ENCODE measurements around the gene MYPN. TPM values are rescaled to one million over a fixed set of nuclear protein-coding genes. Genes with fewer than 3 reads are reported as not detected.

Gene MYPN
- total RNA-seq, 1 experiment from 2014 or later, result 0.37 TPM

DNA sequence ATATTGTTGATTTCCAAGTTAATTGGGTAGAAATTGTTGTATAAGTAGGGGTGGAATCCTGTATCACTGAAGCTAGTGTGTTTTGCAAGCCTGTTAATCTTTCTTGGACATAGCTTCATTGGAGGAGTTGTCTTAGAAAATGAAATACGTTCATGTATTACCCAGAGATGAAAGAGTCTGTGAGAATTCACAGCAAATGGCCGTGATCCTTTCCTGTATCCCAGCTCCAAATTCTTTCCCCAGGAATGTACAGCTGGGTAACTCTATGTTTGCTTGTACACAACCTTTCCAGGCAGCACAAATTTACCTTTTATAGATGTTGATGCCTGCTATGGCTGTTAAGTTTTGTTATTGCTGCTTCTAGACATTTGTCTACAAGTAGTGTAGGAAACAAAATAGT is 18.7 kb downstream of the MYPN start:
- POLR2A ChIA-PET, result no interaction called here
- H3K4me3 Mint-ChIP-seq (ENCODE audit: unreplicated experiment), result no peak overlapping the region
- H3K36me3 Mint-ChIP-seq (ENCODE audit: insufficient read depth, unreplicated experiment), result no peaks in the 10 kb centered on the region
- no peaks in the 10 kb centered on the region for H3K4me1 Mint-ChIP-seq (ENCODE audit: insufficient read depth, unreplicated experiment)
- CTCF ChIA-PET, result interaction anchor here (0.5 kb wide), 1 partner anchor 13 kb away, joined by 3 read pairs; no protein-coding TSS in a partner anchor
- H3K27me3 Mint-ChIP-seq (ENCODE audit: insufficient read depth, unreplicated experiment), result no peaks in the 10 kb centered on the region
- no peak for DNase-seq (ENCODE audit: unreplicated experiment)
- intact Hi-C loops (cut with micrococcal nuclease), result no loop called here
- no peak for TF ChIP-seq CTCF (IDR thresholded peaks at IDR 0.05; ENCODE audit: unreplicated experiment)
- no peaks in the 10 kb centered on the region for H3K9me3 Mint-ChIP-seq (ENCODE audit: unreplicated experiment)
- no TSS peak for BruUV-seq (replicated peaks)
- H3K27ac Mint-ChIP-seq (ENCODE audit: low read depth, unreplicated experiment), result no peak overlapping the region

GRCh38 chr10:68132391-68132790 is 23.1 kb downstream of the MYPN start:
- ChIA-PET POLR2A (no interaction called here), CTCF (interaction anchor here (0.9 to 1.0 kb wide), 2 partner anchors 26 to 40 kb away, joined by 3 read pairs; no protein-coding TSS in a partner anchor)
- H3K36me3 Mint-ChIP-seq (ENCODE audit: insufficient read depth, unreplicated experiment), result peaks cover 7% of the 10 kb centered on the region
- H3K4me3 Mint-ChIP-seq (ENCODE audit: unreplicated experiment), result no peak overlapping the region
- peaks cover 12% of the 10 kb centered on the region for H3K4me1 Mint-ChIP-seq (ENCODE audit: insufficient read depth, unreplicated experiment)
- H3K27me3 Mint-ChIP-seq (ENCODE audit: insufficient read depth, unreplicated experiment), result no peaks in the 10 kb centered on the region
- no peak overlapping the region for H3K27ac Mint-ChIP-seq (ENCODE audit: low read depth, unreplicated experiment)
- intact Hi-C loops (cut with micrococcal nuclease), result no loop called here
- TF ChIP-seq CTCF (IDR thresholded peaks at IDR 0.05; ENCODE audit: unreplicated experiment), result no peak
- no TSS peak for BruUV-seq (replicated peaks)
- H3K9me3 Mint-ChIP-seq (ENCODE audit: unreplicated experiment), result no peaks in the 10 kb centered on the region
- no peak for DNase-seq (ENCODE audit: unreplicated experiment)

DNA sequence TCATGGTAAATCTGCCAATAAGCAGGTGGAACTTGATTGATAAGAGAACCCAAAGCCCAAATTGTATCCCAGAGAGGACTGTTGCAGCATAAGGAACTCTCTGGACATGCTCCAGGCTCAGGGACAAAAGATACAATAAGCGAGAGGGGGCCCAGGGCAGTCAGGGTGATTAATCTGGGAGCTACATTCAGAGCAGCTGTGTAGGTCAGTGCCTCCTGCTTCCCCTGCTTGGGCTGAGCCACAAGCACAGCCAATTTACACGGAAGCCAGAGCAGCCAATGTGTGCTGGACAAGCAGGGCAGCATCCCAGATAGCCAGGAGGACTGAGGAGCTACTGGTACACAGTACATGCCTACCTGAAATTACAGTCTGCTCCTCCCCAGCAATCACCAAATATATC is 24.2 kb downstream of the MYPN start:
- POLR2A ChIA-PET, result interaction anchor here (0.9 to 1.5 kb wide), 5 partner anchors 9 to 36 kb away, joined by 3 to 5 read pairs (median 3); partner anchors contain the start of gene MYPN
- H3K4me1 Mint-ChIP-seq (ENCODE audit: insufficient read depth, unreplicated experiment), result peaks cover 12% of the 10 kb centered on the region
- no peaks in the 10 kb centered on the region for H3K27me3 Mint-ChIP-seq (ENCODE audit: insufficient read depth, unreplicated experiment)
- H3K27ac Mint-ChIP-seq (ENCODE audit: low read depth, unreplicated experiment), result peak overlapping the region; percentile 19
- CTCF ChIA-PET, result interaction anchor here (1.3 kb wide), 1 partner anchor 22 kb away, joined by 4 read pairs; no protein-coding TSS in a partner anchor
- intact Hi-C loops (cut with micrococcal nuclease), result no loop called here
- no TSS peak for BruUV-seq (replicated peaks)
- peaks cover 7% of the 10 kb centered on the region for H3K36me3 Mint-ChIP-seq (ENCODE audit: insufficient read depth, unreplicated experiment)
- TF ChIP-seq CTCF (IDR thresholded peaks at IDR 0.05; ENCODE audit: unreplicated experiment), result no peak
- H3K4me3 Mint-ChIP-seq (ENCODE audit: unreplicated experiment), result no peak overlapping the region
- H3K9me3 Mint-ChIP-seq (ENCODE audit: unreplicated experiment), result no peaks in the 10 kb centered on the region
- no peak for DNase-seq (ENCODE audit: unreplicated experiment)

- no peak for TF ChIP-seq CTCF (IDR thresholded peaks at IDR 0.05; ENCODE audit: unreplicated experiment)
- intact Hi-C loops (cut with micrococcal nuclease), result no loop called here
- Mint-ChIP-seq H3K27me3 (ENCODE audit: insufficient read depth, unreplicated experiment) (no peaks in the 10 kb centered on the region), H3K4me1 (ENCODE audit: insufficient read depth, unreplicated experiment) (peaks cover 12% of the 10 kb centered on the region), H3K9me3 (ENCODE audit: unreplicated experiment) (no peaks in the 10 kb centered on the region), H3K36me3 (ENCODE audit: insufficient read depth, unreplicated experiment) (peaks cover 7% of the 10 kb centered on the region), H3K27ac (ENCODE audit: low read depth, unreplicated experiment) (peak overlapping the region; percentile 54), H3K4me3 (ENCODE audit: unreplicated experiment) (no peak overlapping the region)
- CTCF ChIA-PET, result interaction anchor here (1.6 to 1.9 kb wide), 2 partner anchors 20 to 23 kb away, joined by 4 to 8 read pairs; no protein-coding TSS in a partner anchor
- POLR2A ChIA-PET, result interaction anchor here (0.8 to 2.7 kb wide), 10 partner anchors 10 to 43 kb away, joined by 3 to 10 read pairs (median 6); partner anchors contain the start of gene MYPN
- peak; percentile 8 for DNase-seq (ENCODE audit: unreplicated experiment)
- no TSS peak for BruUV-seq (replicated peaks)
Observed at GRCh38 chr10:68135362-68135761, 26.1 kb downstream of the MYPN start.

Data from MCF 10A (cell line).